Ishikawa (cell line): ENCODE results near the gene CFAP57.

ENCODE experiments used
- CEBPB ChIP-seq: IDR thresholded peaks from 2 replicates; pipeline ENCODE4 v1.6.1; 2012
- CREB1 ChIP-seq: IDR thresholded peaks from 2 replicates; pipeline ENCODE4 v1.6.1; 2012; ENCODE audit warnings: low read depth
- EP300 ChIP-seq: IDR thresholded peaks from 2 replicates; pipeline ENCODE4 v1.6.1; 2012; ENCODE audit warnings: borderline replicate concordance
- NFIC ChIP-seq: IDR thresholded peaks from 2 replicates; pipeline ENCODE4 v1.6.1; 2012
- RAD21 ChIP-seq: IDR thresholded peaks from 2 replicates; pipeline ENCODE4 v1.6.1; 2012; ENCODE audit warnings: low read depth
- YY1 ChIP-seq: IDR thresholded peaks from 2 replicates; pipeline ENCODE4 v1.6.1; 2012; ENCODE audit warnings: low read depth
- TF ChIP-seq, protein P1 (sequence below): IDR thresholded peaks from 2 replicates; pipeline ENCODE4 v1.6.1; 2012

- no peak for TF ChIP-seq CEBPB
- TF ChIP-seq EP300 = no peak
- no peak for TF ChIP-seq YY1
- TF ChIP-seq RAD21 = no peak
- TF ChIP-seq, protein P1, sequence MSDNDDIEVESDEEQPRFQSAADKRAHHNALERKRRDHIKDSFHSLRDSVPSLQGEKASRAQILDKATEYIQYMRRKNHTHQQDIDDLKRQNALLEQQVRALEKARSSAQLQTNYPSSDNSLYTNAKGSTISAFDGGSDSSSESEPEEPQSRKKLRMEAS = no peak
- no peak for TF ChIP-seq CREB1
- no peak for TF ChIP-seq NFIC
These were observed 97.7 kb downstream of the CFAP57 start, which contains the start of gene TMEM125 for GRCh38 chr1:43269627-43270375.
